GM23338 (cell line): ENCODE results near the gene CCNY.

Source experiments
- CREB1 ChIP-seq: fragments of 250-450 bp; sonication (Bioruptor Pico); IDR thresholded peaks from 2 replicates; pipeline ENCODE4 v1.5.0; 2020; ENCODE audit warnings: low read depth, mild to moderate bottlenecking, moderate library complexity
- EZH2 ChIP-seq: fragments of 200-600 bp; sonication (generic); IDR thresholded peaks from one replicate; pipeline ENCODE4 v1.8.0; 2017; ENCODE audit warnings: antibody characterized with exemption, mild to moderate bottlenecking, low read depth; ENCODE audit not compliant: unreplicated experiment
- EZH2phosphoT487 ChIP-seq: fragments of 200-600 bp; sonication (generic); IDR thresholded peaks from one replicate; pipeline ENCODE4 v1.8.1; 2018; ENCODE audit warnings: antibody characterized with exemption; ENCODE audit not compliant: unreplicated experiment
- JUNB ChIP-seq: IDR thresholded peaks from one replicate; pipeline ENCODE4 v1.6.1; 2016; ENCODE audit warnings: antibody characterized with exemption; ENCODE audit not compliant: unreplicated experiment
- NANOG ChIP-seq: IDR thresholded peaks from 2 replicates; pipeline ENCODE4 v1.6.1; 2016; ENCODE audit warnings: antibody characterized with exemption, borderline replicate concordance
- POLR2AphosphoS5 ChIP-seq: IDR thresholded peaks from 2 replicates; pipeline ENCODE4 v1.6.1; 2016; ENCODE audit warnings: antibody characterized with exemption, low read depth
- STAT1 ChIP-seq: IDR thresholded peaks from one replicate; pipeline ENCODE4 v1.6.1; 2016; ENCODE audit warnings: antibody characterized with exemption; ENCODE audit not compliant: unreplicated experiment
- TF ChIP-seq, protein P1 (sequence below), 2 experiments: fragments of 200-600 bp in 1 of 2; sonication (generic) in 1 of 2; conservative IDR thresholded peaks; 2 replicates each; pipeline versions ENCODE4 v1.5.1 to v1.6.1; 2016 to 2017; ENCODE audit warnings: antibody characterized with exemption in 2 of 2, low read depth in 2 of 2, mild to moderate bottlenecking in 2 of 2, moderate library complexity in 1 of 2
- TF ChIP-seq, protein P2 (sequence below): IDR thresholded peaks from one replicate; pipeline ENCODE4 v1.6.1; 2018; ENCODE audit warnings: antibody characterized with exemption; ENCODE audit not compliant: unreplicated experiment
- TF ChIP-seq, protein P3 (sequence below): fragments of 250-450 bp; sonication (Bioruptor Pico); IDR thresholded peaks from 2 replicates; pipeline ENCODE4 v1.5.0; 2020; ENCODE audit warnings: mild to moderate bottlenecking, moderate library complexity
- TF ChIP-seq, protein P4 (sequence below): IDR thresholded peaks from 2 replicates; pipeline ENCODE4 v1.6.1; 2016; ENCODE audit warnings: antibody characterized with exemption

DNA sequence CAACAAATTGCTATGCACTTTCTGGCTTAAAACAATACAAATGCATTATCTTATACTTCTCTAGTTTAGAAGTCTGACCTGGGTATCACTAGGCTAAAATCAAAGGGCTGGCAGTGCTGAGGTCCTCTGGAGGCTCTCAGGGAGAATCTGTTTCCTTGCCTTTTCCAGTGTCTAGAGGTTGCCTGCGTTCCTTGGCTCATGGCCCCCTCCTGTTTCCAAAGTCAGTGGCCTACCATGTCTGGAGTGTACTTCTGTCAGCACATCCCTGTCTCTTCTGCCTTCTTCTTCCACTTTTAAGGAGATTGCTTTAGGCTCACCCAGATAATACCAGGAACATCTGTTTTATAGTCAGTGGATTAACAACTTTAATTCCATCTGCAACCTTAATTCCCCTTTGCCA is 52.4 kb downstream of the CCNY start:
- no peak for TF ChIP-seq EZH2
- TF ChIP-seq, protein P1, sequence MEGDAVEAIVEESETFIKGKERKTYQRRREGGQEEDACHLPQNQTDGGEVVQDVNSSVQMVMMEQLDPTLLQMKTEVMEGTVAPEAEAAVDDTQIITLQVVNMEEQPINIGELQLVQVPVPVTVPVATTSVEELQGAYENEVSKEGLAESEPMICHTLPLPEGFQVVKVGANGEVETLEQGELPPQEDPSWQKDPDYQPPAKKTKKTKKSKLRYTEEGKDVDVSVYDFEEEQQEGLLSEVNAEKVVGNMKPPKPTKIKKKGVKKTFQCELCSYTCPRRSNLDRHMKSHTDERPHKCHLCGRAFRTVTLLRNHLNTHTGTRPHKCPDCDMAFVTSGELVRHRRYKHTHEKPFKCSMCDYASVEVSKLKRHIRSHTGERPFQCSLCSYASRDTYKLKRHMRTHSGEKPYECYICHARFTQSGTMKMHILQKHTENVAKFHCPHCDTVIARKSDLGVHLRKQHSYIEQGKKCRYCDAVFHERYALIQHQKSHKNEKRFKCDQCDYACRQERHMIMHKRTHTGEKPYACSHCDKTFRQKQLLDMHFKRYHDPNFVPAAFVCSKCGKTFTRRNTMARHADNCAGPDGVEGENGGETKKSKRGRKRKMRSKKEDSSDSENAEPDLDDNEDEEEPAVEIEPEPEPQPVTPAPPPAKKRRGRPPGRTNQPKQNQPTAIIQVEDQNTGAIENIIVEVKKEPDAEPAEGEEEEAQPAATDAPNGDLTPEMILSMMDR (conservative IDR thresholded peaks at IDR 0.05; ENCODE audit: low read depth in 2 of 2): no peak
- TF ChIP-seq, protein P2, sequence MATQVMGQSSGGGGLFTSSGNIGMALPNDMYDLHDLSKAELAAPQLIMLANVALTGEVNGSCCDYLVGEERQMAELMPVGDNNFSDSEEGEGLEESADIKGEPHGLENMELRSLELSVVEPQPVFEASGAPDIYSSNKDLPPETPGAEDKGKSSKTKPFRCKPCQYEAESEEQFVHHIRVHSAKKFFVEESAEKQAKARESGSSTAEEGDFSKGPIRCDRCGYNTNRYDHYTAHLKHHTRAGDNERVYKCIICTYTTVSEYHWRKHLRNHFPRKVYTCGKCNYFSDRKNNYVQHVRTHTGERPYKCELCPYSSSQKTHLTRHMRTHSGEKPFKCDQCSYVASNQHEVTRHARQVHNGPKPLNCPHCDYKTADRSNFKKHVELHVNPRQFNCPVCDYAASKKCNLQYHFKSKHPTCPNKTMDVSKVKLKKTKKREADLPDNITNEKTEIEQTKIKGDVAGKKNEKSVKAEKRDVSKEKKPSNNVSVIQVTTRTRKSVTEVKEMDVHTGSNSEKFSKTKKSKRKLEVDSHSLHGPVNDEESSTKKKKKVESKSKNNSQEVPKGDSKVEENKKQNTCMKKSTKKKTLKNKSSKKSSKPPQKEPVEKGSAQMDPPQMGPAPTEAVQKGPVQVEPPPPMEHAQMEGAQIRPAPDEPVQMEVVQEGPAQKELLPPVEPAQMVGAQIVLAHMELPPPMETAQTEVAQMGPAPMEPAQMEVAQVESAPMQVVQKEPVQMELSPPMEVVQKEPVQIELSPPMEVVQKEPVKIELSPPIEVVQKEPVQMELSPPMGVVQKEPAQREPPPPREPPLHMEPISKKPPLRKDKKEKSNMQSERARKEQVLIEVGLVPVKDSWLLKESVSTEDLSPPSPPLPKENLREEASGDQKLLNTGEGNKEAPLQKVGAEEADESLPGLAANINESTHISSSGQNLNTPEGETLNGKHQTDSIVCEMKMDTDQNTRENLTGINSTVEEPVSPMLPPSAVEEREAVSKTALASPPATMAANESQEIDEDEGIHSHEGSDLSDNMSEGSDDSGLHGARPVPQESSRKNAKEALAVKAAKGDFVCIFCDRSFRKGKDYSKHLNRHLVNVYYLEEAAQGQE: no peak
- TF ChIP-seq EZH2phosphoT487: no peak
- TF ChIP-seq, protein P3, sequence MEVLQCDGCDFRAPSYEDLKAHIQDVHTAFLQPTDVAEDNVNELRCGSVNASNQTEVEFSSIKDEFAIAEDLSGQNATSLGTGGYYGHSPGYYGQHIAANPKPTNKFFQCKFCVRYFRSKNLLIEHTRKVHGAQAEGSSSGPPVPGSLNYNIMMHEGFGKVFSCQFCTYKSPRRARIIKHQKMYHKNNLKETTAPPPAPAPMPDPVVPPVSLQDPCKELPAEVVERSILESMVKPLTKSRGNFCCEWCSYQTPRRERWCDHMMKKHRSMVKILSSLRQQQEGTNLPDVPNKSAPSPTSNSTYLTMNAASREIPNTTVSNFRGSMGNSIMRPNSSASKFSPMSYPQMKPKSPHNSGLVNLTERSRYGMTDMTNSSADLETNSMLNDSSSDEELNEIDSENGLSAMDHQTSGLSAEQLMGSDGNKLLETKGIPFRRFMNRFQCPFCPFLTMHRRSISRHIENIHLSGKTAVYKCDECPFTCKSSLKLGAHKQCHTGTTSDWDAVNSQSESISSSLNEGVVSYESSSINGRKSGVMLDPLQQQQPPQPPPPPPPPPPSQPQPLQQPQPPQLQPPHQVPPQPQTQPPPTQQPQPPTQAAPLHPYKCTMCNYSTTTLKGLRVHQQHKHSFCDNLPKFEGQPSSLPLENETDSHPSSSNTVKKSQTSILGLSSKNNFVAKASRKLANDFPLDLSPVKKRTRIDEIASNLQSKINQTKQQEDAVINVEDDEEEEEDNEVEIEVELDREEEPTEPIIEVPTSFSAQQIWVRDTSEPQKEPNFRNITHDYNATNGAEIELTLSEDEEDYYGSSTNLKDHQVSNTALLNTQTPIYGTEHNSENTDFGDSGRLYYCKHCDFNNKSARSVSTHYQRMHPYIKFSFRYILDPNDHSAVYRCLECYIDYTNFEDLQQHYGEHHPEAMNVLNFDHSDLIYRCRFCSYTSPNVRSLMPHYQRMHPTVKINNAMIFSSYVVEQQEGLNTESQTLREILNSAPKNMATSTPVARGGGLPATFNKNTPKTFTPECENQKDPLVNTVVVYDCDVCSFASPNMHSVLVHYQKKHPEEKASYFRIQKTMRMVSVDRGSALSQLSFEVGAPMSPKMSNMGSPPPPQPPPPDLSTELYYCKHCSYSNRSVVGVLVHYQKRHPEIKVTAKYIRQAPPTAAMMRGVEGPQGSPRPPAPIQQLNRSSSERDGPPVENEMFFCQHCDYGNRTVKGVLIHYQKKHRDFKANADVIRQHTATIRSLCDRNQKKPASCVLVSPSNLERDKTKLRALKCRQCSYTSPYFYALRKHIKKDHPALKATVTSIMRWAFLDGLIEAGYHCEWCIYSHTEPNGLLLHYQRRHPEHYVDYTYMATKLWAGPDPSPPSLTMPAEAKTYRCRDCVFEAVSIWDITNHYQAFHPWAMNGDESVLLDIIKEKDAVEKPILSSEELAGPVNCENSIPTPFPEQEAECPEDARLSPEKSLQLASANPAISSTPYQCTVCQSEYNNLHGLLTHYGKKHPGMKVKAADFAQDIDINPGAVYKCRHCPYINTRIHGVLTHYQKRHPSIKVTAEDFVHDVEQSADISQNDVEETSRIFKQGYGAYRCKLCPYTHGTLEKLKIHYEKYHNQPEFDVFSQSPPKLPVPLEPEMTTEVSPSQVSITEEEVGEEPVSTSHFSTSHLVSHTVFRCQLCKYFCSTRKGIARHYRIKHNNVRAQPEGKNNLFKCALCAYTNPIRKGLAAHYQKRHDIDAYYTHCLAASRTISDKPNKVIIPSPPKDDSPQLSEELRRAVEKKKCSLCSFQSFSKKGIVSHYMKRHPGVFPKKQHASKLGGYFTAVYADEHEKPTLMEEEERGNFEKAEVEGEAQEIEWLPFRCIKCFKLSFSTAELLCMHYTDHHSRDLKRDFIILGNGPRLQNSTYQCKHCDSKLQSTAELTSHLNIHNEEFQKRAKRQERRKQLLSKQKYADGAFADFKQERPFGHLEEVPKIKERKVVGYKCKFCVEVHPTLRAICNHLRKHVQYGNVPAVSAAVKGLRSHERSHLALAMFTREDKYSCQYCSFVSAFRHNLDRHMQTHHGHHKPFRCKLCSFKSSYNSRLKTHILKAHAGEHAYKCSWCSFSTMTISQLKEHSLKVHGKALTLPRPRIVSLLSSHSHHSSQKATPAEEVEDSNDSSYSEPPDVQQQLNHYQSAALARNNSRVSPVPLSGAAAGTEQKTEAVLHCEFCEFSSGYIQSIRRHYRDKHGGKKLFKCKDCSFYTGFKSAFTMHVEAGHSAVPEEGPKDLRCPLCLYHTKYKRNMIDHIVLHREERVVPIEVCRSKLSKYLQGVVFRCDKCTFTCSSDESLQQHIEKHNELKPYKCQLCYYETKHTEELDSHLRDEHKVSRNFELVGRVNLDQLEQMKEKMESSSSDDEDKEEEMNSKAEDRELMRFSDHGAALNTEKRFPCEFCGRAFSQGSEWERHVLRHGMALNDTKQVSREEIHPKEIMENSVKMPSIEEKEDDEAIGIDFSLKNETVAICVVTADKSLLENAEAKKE (CRISPR knock-in tag): no peak
- no peak for TF ChIP-seq POLR2AphosphoS5
- TF ChIP-seq JUNB: no peak
- TF ChIP-seq STAT1: no peak
- no peak for TF ChIP-seq CREB1 (CRISPR knock-in tag)
- no peak for TF ChIP-seq NANOG
- TF ChIP-seq, protein P4, sequence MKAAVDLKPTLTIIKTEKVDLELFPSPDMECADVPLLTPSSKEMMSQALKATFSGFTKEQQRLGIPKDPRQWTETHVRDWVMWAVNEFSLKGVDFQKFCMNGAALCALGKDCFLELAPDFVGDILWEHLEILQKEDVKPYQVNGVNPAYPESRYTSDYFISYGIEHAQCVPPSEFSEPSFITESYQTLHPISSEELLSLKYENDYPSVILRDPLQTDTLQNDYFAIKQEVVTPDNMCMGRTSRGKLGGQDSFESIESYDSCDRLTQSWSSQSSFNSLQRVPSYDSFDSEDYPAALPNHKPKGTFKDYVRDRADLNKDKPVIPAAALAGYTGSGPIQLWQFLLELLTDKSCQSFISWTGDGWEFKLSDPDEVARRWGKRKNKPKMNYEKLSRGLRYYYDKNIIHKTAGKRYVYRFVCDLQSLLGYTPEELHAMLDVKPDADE: no peak
